IMR-90 (cell line): Measurements from ENCODE around the gene GAL3ST1. TPM values are rescaled to one million over a fixed set of nuclear protein-coding genes. Genes with fewer than 3 reads are reported as not detected.

Experiments used
- ATAC-seq: fragments of 200-7000 bp; cut with Tn5 transposase; 2 replicates; pipeline ENCODE4 v1.9.1; 2020; ENCODE audit warnings: low read depth, mild to moderate bottlenecking, moderate library complexity
- BruUV-seq: library from RNA; stranded (reverse); fragments of 400-500 nt; replicated peaks from 2 replicates; lab custom pipeline; 2021; lab: Mats Ljungman, UMichigan
- CTCF ChIA-PET: fragments of 300-600 bp; formaldehyde crosslinking; extraction: SDS; loops from one replicate; lab custom pipeline; 2021; ENCODE audit warnings: antibody characterized with exemption; lab: Yijun Ruan, JAX
- POLR2A ChIA-PET: fragments of 300-600 bp; sonication (Branson Sonifier 250); formaldehyde crosslinking; loops from one replicate; lab custom pipeline; 2022; ENCODE audit warnings: antibody characterized with exemption; ENCODE audit not compliant: unreplicated experiment; lab: Charles Lee
- DNase-seq: peaks from one replicate; pipeline ENCODE4 v3.0.0; 2013
- H2AFZ ChIP-seq: replicated peaks from 2 replicates; pipeline ENCODE3; 2013; ENCODE audit warnings: low read length, mild to moderate bottlenecking; ENCODE audit not compliant: poor library complexity
- H2AK5ac ChIP-seq: 2 replicates; pipeline ENCODE4 v1.6.1; 2013; ENCODE audit warnings: low read depth, low read length, inconsistent platforms
- H2AK9ac ChIP-seq: replicated peaks from 2 replicates; pipeline ENCODE3; 2013; ENCODE audit warnings: mild to moderate bottlenecking, low read depth, low read length, moderate library complexity; ENCODE audit not compliant: poor library complexity
- H2BK120ac ChIP-seq: 2 replicates; pipeline ENCODE4 v1.6.1; 2013; ENCODE audit warnings: low read depth, low read length, inconsistent platforms
- H2BK15ac ChIP-seq: 3 replicates; pipeline ENCODE4 v1.6.1; 2013; ENCODE audit warnings: low read depth, low read length, inconsistent platforms
- H2BK20ac ChIP-seq: 2 replicates; pipeline ENCODE4 v1.6.1; 2013; ENCODE audit warnings: low read depth, mild to moderate bottlenecking, inconsistent platforms, low read length, moderate library complexity
- H2BK5ac ChIP-seq: 2 replicates; pipeline ENCODE4 v1.6.1; 2013; ENCODE audit warnings: mild to moderate bottlenecking, low read depth, low read length, inconsistent platforms; ENCODE audit not compliant: poor library complexity, severe bottlenecking
- H3K14ac ChIP-seq: replicated peaks from 2 replicates; pipeline ENCODE4 v1.6.1; 2013; ENCODE audit warnings: low read depth, low read length, inconsistent platforms
- H3K18ac ChIP-seq: 2 replicates; pipeline ENCODE4 v1.6.1; 2013; ENCODE audit warnings: low read depth, low read length, control low read depth
- H3K23ac ChIP-seq: 2 replicates; pipeline ENCODE4 v1.6.1; 2013; ENCODE audit warnings: low read depth, low read length, inconsistent platforms
- H3K27ac ChIP-seq: 2 replicates; pipeline ENCODE4 v1.5.1; 2013; ENCODE audit warnings: mild to moderate bottlenecking, control low read depth, low read length; ENCODE audit not compliant: insufficient read depth
- H3K27me3 ChIP-seq: 2 replicates; pipeline ENCODE4 v1.6.1; 2013; ENCODE audit warnings: low read length; ENCODE audit not compliant: control insufficient read depth, insufficient read depth
- H3K36me3 ChIP-seq: 2 replicates; pipeline ENCODE4 v1.6.1; 2013; ENCODE audit warnings: low read length, mixed read lengths; ENCODE audit not compliant: control insufficient read depth, insufficient read depth
- H3K4ac ChIP-seq: 2 replicates; pipeline ENCODE4 v1.6.1; 2013; ENCODE audit warnings: low read depth, low read length, inconsistent platforms
- H3K4me1 ChIP-seq: 2 replicates; pipeline ENCODE4 v1.6.1; 2013; ENCODE audit warnings: low read length, mixed read lengths; ENCODE audit not compliant: control insufficient read depth, insufficient read depth
- H3K4me2 ChIP-seq: 2 replicates; pipeline ENCODE4 v1.6.1; 2013; ENCODE audit warnings: low read depth, mild to moderate bottlenecking, control low read depth, low read length, moderate library complexity
- H3K4me3 ChIP-seq: 2 replicates; pipeline ENCODE4 v1.5.1; 2013; ENCODE audit warnings: low read depth, mild to moderate bottlenecking, control low read depth, low read length, moderate library complexity; ENCODE audit not compliant: insufficient read depth
- H3K56ac ChIP-seq: 2 replicates; pipeline ENCODE4 v1.6.1; 2013; ENCODE audit warnings: low read length, inconsistent platforms; ENCODE audit not compliant: insufficient read depth; ENCODE audit errors: extremely low read depth
- H3K79me1 ChIP-seq, 2 experiments: 2 replicates each; pipeline ENCODE4 v1.6.1; 2013; ENCODE audit warnings: low read length in 2 of 2, inconsistent platforms in 1 of 2, low read depth in 1 of 2
- H3K9ac ChIP-seq: 2 replicates; pipeline ENCODE4 v1.6.1; 2013; ENCODE audit warnings: low read depth, low read length, control low read depth
- H3K9me1 ChIP-seq: 2 replicates; pipeline ENCODE4 v1.6.1; 2013; ENCODE audit warnings: low read length, inconsistent platforms; ENCODE audit not compliant: insufficient read depth
- H3K9me3 ChIP-seq: 2 replicates; pipeline ENCODE4 v1.6.1; 2013; ENCODE audit warnings: low read length; ENCODE audit not compliant: control insufficient read depth, insufficient read depth
- H4K20me1 ChIP-seq: 2 replicates; pipeline ENCODE4 v1.6.1; 2013; ENCODE audit warnings: low read length, inconsistent platforms; ENCODE audit not compliant: insufficient read depth
- H4K5ac ChIP-seq: 2 replicates; pipeline ENCODE4 v1.6.1; 2013; ENCODE audit warnings: mild to moderate bottlenecking, low read depth, low read length, control low read depth
- H4K8ac ChIP-seq, 2 experiments: 2 replicates each; pipeline ENCODE4 v1.6.1; 2013; ENCODE audit warnings: low read depth in 2 of 2, low read length in 2 of 2, control low read depth in 1 of 2, inconsistent platforms in 1 of 2
- H4K91ac ChIP-seq: 2 replicates; pipeline ENCODE4 v1.6.1; 2013; ENCODE audit warnings: low read depth, low read length, inconsistent platforms; ENCODE audit not compliant: insufficient read depth
- BHLHE40 ChIP-seq: fragments of 150-350 bp; IDR thresholded peaks from 2 replicates; pipeline ENCODE4 v1.6.1; 2016; ENCODE audit warnings: mild to moderate bottlenecking, low read depth, low read length
- CEBPB ChIP-seq: IDR thresholded peaks from 2 replicates; pipeline ENCODE4 v1.6.1; 2012; ENCODE audit warnings: low read depth, low read length, improper control_type of control experiment
- MAFK ChIP-seq: IDR thresholded peaks from 2 replicates; pipeline ENCODE4 v1.6.1; 2012; ENCODE audit warnings: low read depth, low read length, improper control_type of control experiment
- MAZ ChIP-seq: IDR thresholded peaks from 2 replicates; pipeline ENCODE4 v1.6.1; 2012; ENCODE audit warnings: low read depth, mild to moderate bottlenecking, low read length, improper control_type of control experiment, moderate library complexity, borderline replicate concordance
- MXI1 ChIP-seq: IDR thresholded peaks from 2 replicates; pipeline ENCODE4 v1.6.1; 2012; ENCODE audit warnings: low read depth, mild to moderate bottlenecking, low read length, moderate library complexity, borderline replicate concordance
- NFE2L2 ChIP-seq: fragments of 150-350 bp; IDR thresholded peaks from 2 replicates; pipeline ENCODE4 v1.6.1; 2016; ENCODE audit warnings: low read depth, mild to moderate bottlenecking, low read length
- POLR2A ChIP-seq: IDR thresholded peaks from 2 replicates; pipeline ENCODE4 v1.6.1; 2012; ENCODE audit warnings: mild to moderate bottlenecking, low read depth, low read length
- RAD21 ChIP-seq: IDR thresholded peaks from 2 replicates; pipeline ENCODE4 v1.6.1; 2012; ENCODE audit warnings: low read length, improper control_type of control experiment
- RCOR1 ChIP-seq: IDR thresholded peaks from 2 replicates; pipeline ENCODE4 v1.6.1; 2012; ENCODE audit warnings: mild to moderate bottlenecking, low read length, improper control_type of control experiment; ENCODE audit not compliant: insufficient replicate concordance
- RFX5 ChIP-seq: IDR thresholded peaks from 2 replicates; pipeline ENCODE4 v1.8.0; 2012; ENCODE audit warnings: low read depth, mild to moderate bottlenecking, low read length, moderate library complexity
- SMC3 ChIP-seq: fragments of 150-350 bp; IDR thresholded peaks from 2 replicates; pipeline ENCODE4 v1.6.1; 2016; ENCODE audit warnings: low read depth, mild to moderate bottlenecking, antibody characterized with exemption, low read length, moderate library complexity
- WGBS, 2 experiments: methylation state at CpG; one replicate each; pipeline versions ENCODE4 v1.1.5 to v1.1.7; 2013; ENCODE audit warnings: missing lambda C conversion rate in 2 of 2; ENCODE audit not compliant: insufficient read length in 1 of 2; ENCODE audit errors: extremely low coverage in 2 of 2; 5-methylcytosine and 5-hydroxymethylcytosine counted together
- dilution Hi-C: fragments of 300-500 bp; cut with HindIII; formaldehyde crosslinking; loops from one replicate; pipeline ENCODE4 v1.14.3; 2018; ENCODE audit warnings: low sequenced_read_pairs; ENCODE audit not compliant: unreplicated experiment
- in situ Hi-C: fragments of 300-500 bp; cut with MboI; formaldehyde crosslinking; loops from 3 replicates; pipeline ENCODE4 v1.14.3; 2019; ENCODE audit warnings: low sequenced_read_pairs, inconsistent platforms, mixed read lengths
- intact Hi-C: fragments of 100-400 bp; cut with micrococcal nuclease; formaldehyde crosslinking; loops from 2 replicates; pipeline ENCODE4 v1.10.0; 2022
- polyA plus RNA-seq, 3 experiments: library from polyadenylated mRNA; depleted of rRNA; stranded (reverse); fragments of >200 nt; gene quantifications; 2 replicates each; pipeline ENCODE4 v1.2.3, GENCODE V29; 2012; ENCODE audit warnings: low replicate concordance in 1 of 3
- total RNA-seq: library from RNA; depleted of rRNA; stranded (reverse); fragments of >200 nt; gene quantifications from 2 replicates; pipeline ENCODE4 v1.2.3, GENCODE V29; 2012
- TF ChIP-seq, protein P1 (sequence below): fragments of 150-350 bp; IDR thresholded peaks from 2 replicates; pipeline ENCODE4 v1.6.1; 2016; ENCODE audit warnings: low read depth, mild to moderate bottlenecking, low read length, moderate library complexity, borderline replicate concordance
- TF ChIP-seq, protein P2 (sequence below): conservative IDR thresholded peaks from 2 replicates; pipeline ENCODE4 v1.5.1; 2012; ENCODE audit warnings: mild to moderate bottlenecking, low read depth, low read length, improper control_type of control experiment

The GAL3ST1 gene
- total and polyA plus RNA-seq, 2 of the 4 experiments (the other 2 are of a cell fraction) = not detected

DNA sequence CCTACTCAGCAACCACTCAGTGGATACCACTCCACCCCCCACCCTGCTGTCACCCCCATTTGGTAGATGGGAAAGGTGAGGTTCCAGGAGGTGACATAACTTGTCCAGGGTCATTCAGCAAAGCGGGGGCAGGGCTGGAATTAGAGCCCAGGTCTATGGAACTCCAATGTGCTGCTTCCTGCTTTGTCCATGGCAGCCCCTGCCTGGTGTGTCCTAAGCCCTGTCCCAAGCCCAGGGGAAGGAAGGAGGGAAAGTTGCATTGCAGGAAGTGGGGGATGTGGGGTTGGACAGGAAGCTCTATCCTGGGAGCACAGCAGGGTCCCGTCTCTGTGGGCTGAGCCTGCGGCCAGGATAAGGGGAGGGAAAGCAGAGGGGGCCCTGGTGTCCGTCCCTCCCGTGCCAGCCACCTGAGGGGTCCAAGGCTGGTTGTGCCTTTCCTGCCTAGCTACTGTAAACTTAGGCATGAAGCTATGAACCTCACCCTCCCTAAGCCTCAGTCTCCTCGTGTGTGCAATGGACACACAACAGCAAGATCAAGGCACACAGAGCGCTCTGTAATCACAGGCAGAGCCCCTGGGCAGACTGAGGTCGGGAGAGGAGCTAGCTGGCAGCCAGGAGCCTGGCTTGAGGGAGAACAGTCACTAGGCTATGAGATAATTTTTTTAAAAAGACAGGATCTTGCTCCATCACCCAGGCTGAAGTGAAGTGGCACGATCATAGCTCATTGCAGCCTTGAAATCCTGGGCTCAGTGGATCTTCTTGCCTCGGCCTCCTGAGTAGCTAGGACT is 12.9 kb downstream of the GAL3ST1 start:
- Histone ChIP-seq H3K56ac (no peak overlapping the region), H3K18ac (no peak overlapping the region), H3K9me3 (no peaks in the 10 kb centered on the region), H2BK120ac (no peak overlapping the region), H2BK20ac (no peak overlapping the region), H3K4me2 (no peak overlapping the region), H3K14ac (no peak overlapping the region), H3K4me3 (no peak overlapping the region), H3K4me1 (no peaks in the 10 kb centered on the region), H4K20me1 (no peaks in the 10 kb centered on the region), H4K8ac (no peak overlapping the region), H3K27ac (no peak overlapping the region), H3K9me1 (no peaks in the 10 kb centered on the region), H4K91ac (no peak overlapping the region), H3K23ac (no peak overlapping the region), H3K27me3 (peaks cover 36% of the 10 kb centered on the region), H3K9ac (no peak overlapping the region), H2AK5ac (no peak overlapping the region), H2BK15ac (no peak overlapping the region), H2AFZ (peak overlapping the region; percentile 19), H3K4ac (no peak overlapping the region), H2BK5ac (no peak overlapping the region), H4K5ac (no peak overlapping the region), H3K36me3 (no peaks in the 10 kb centered on the region), H2AK9ac (no peak overlapping the region), H3K79me1 (no peaks in the 10 kb centered on the region)
- no peak for ATAC-seq
- TF ChIP-seq RFX5 (no peak), RAD21 (no peak), MAZ (no peak), RCOR1 (no peak), BHLHE40 (no peak), MXI1 (no peak), POLR2A (no peak), NFE2L2 (no peak), MAFK (no peak), CEBPB (no peak), SMC3 (no peak)
- TF ChIP-seq, protein P1, sequence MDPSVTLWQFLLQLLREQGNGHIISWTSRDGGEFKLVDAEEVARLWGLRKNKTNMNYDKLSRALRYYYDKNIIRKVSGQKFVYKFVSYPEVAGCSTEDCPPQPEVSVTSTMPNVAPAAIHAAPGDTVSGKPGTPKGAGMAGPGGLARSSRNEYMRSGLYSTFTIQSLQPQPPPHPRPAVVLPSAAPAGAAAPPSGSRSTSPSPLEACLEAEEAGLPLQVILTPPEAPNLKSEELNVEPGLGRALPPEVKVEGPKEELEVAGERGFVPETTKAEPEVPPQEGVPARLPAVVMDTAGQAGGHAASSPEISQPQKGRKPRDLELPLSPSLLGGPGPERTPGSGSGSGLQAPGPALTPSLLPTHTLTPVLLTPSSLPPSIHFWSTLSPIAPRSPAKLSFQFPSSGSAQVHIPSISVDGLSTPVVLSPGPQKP = no peak
- TF ChIP-seq, protein P2, sequence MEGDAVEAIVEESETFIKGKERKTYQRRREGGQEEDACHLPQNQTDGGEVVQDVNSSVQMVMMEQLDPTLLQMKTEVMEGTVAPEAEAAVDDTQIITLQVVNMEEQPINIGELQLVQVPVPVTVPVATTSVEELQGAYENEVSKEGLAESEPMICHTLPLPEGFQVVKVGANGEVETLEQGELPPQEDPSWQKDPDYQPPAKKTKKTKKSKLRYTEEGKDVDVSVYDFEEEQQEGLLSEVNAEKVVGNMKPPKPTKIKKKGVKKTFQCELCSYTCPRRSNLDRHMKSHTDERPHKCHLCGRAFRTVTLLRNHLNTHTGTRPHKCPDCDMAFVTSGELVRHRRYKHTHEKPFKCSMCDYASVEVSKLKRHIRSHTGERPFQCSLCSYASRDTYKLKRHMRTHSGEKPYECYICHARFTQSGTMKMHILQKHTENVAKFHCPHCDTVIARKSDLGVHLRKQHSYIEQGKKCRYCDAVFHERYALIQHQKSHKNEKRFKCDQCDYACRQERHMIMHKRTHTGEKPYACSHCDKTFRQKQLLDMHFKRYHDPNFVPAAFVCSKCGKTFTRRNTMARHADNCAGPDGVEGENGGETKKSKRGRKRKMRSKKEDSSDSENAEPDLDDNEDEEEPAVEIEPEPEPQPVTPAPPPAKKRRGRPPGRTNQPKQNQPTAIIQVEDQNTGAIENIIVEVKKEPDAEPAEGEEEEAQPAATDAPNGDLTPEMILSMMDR = no peak
- in situ Hi-C loops (no loop called here), intact Hi-C loops (no loop called here), dilution Hi-C loops (no loop called here)
- POLR2A ChIA-PET = no interaction called here
- CTCF ChIA-PET = no interaction called here
- no peak for DNase-seq
- BruUV-seq = no TSS peak
- WGBS, 2 experiments = 45% methylated on average over 3 of the region's 10 CpGs; no CpG with 5 or more reads in 1 of the 2 experiments
